H1 (cell line): ENCODE results near the gene AQP6.

ENCODE experiments used
- CREB1 ChIP-seq: IDR thresholded peaks from 2 replicates; pipeline ENCODE4 v1.6.1; 2012; ENCODE audit warnings: inconsistent platforms
- NANOG ChIP-seq: IDR thresholded peaks from 2 replicates; pipeline ENCODE4 v1.6.1; 2011; ENCODE audit warnings: low read length, low read depth, mild to moderate bottlenecking, inconsistent platforms; ENCODE audit not compliant: insufficient read depth, poor library complexity, severe bottlenecking
- POLR2A ChIP-seq, 2 experiments: IDR thresholded peaks; 1 replicate in 1 of 2; 2 replicates in 1 of 2; pipeline ENCODE4 v1.6.1; 2011; ENCODE audit warnings: low read depth in 2 of 2, low read length in 2 of 2, mild to moderate bottlenecking in 2 of 2; ENCODE audit errors: control extremely low read depth in 1 of 2
- TF ChIP-seq, protein P1 (sequence below), 3 experiments: IDR thresholded peaks; 1 replicate in 2 of 3; 2 replicates in 1 of 3; pipeline versions ENCODE4 v1.5.1 to v1.6.1; 2011; ENCODE audit warnings: low read length in 3 of 3, mild to moderate bottlenecking in 3 of 3, inconsistent platforms in 2 of 3, low read depth in 1 of 3, moderate library complexity in 1 of 3; ENCODE audit not compliant: insufficient read depth in 1 of 3; ENCODE audit errors: control extremely low read depth in 1 of 3

DNA sequence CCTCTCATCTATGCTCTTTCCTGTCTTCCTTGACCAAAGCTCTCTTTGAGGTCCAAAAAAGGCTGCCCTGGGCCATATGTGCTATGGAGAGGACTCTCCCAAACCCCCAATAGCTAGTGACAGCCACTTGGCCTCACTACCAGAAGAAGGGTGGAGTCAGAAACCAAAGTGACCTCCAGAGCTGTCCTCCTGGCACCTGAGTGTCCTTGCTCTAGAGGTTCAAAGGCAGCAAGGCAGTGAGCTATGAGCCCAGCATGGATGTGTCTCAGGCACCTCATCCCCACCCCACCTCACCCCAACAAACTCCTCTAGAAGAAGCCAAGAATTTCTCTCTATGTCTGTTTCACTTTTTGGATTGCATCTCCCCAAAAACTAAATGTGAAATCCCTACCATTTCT, 15.2 kb upstream of the AQP6 start:
- TF ChIP-seq POLR2A (IDR thresholded peaks at IDR 0.05; ENCODE audit: control extremely low read depth in 1 of 2, low read depth in 2 of 2, low read length in 2 of 2) (no peak), CREB1 (no peak), NANOG (no peak)
- TF ChIP-seq, protein P1, sequence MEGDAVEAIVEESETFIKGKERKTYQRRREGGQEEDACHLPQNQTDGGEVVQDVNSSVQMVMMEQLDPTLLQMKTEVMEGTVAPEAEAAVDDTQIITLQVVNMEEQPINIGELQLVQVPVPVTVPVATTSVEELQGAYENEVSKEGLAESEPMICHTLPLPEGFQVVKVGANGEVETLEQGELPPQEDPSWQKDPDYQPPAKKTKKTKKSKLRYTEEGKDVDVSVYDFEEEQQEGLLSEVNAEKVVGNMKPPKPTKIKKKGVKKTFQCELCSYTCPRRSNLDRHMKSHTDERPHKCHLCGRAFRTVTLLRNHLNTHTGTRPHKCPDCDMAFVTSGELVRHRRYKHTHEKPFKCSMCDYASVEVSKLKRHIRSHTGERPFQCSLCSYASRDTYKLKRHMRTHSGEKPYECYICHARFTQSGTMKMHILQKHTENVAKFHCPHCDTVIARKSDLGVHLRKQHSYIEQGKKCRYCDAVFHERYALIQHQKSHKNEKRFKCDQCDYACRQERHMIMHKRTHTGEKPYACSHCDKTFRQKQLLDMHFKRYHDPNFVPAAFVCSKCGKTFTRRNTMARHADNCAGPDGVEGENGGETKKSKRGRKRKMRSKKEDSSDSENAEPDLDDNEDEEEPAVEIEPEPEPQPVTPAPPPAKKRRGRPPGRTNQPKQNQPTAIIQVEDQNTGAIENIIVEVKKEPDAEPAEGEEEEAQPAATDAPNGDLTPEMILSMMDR (IDR thresholded peaks at IDR 0.05; ENCODE audit: control extremely low read depth in 1 of 3, insufficient read depth in 1 of 3, low read depth in 1 of 3, low read length in 3 of 3), result no peak
